HUDEP-2 (cell line): ENCODE data around the gene SCN8A.
"Not testable (repeated sequence)": the region's sequence is repeated elsewhere in the genome, so short reads cannot be mapped to it uniquely, and the experiment has no call there.

Source experiments
- DNase-seq, 76 experiments: peaks; one replicate each; lab custom pipeline; 2025; ENCODE audit not compliant: unreplicated experiment in 76 of 76; lab: John Stamatoyannopoulos, UW

SCN8A gene

DNA sequence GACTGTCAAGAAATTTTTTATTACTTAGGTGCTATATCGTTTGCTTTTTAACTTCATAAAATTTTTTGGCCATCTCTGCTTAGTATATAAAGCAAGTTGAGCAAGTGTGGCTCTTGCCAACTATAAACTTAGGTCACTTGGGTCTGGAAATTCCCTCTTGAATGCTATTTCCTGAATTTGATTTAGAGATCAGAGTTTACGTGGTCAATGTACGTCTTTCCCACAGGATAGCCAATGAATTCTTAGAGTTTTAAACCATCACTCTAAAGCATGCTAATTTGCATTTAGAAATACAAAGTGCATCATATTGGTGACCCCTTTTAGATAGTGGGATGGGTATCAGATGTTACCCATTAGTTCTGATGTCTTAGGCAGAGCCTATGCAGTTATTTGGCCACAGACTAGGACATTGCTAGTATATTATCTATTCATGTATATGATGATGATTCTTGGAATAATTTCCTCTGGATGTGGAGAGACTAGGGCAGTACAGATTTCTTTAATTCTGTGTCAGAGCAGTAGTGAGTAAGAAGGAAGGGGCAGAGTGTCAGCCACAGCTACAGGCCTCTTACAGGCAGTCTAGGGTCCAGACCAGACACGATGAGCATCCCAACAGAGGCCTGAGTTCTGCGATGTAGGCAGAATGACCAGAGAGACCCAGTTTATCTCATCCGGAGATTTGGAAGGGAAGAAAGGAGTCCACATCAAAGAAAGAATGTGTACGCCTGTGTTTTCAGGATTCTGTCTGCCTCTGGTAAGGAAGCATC is 30.3 kb downstream of the SCN8A start:
- no peak for DNase-seq

- no peak for DNase-seq
These were observed 31.5 kb downstream of the SCN8A start for GRCh38 chr12:51622564-51622963.

GRCh38 chr12:51625370-51625769 is 34.3 kb downstream of the SCN8A start:
- DNase-seq = no peak

DNA sequence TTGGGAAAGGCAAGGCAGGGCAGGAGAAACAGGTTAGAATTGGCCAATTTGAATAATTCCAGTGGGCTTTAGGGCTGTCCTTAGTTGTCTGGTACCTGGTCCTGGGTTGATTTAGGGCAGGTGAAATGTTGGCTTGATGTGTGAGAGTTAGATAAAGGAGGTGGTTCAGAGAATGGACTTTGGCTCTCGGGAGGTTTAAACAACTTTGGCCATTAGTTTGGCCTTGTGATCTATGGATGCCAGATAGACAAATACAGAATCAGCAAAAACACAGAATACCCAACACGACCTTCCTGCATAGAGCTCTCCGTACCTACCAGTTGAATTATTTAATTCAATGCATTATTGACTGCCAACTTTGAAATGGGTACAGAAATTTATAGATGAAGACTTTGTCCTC is 35.1 kb downstream of the SCN8A start:
- DNase-seq = no peak

- DNase-seq = no peak
These were observed 35.6 kb downstream of the SCN8A start for GRCh38 chr12:51626629-51627028.

GRCh38 chr12:51630256-51630880 is 39.3 kb downstream of the SCN8A start:
- no peak for DNase-seq

DNA sequence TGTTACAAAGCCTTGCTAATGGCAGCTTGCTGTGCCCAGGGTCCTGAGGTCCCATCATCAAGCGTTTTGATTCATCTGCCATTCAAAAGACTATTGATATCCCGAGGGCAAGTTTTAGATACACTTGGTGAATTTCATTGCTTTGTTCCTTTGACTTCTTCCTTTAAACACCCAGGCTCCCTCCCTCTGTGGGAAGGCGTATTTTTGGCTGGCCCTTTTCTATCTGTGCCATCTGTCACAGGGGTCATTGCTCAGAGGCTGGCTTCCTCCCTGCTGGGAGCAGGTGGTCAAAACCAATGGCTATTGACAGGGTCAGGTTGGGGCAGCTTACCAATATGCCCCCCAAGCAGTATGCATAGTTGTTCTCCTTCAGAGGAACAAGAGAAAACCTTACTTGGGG is 40.0 kb downstream of the SCN8A start:
- DNase-seq = no peak

DNA sequence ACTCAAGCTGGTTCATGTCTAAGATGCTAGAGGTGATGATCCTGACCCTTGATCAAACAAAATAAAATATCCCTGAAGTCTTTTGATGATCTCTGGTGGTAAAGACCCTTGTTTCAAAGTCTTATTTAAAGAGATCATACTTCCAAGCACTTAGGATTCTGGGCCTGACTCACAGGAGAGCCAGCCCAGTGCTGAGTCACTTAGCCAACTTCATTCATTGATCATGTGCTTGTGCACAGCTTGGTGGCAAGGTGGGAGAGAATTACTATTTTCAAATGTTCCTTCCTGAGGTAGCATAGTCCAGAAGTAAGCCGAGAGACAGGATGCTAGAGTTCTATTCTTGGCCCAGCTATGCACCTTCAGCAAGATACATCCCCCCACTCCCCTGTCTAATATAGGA is 40.6 kb downstream of the SCN8A start:
- no peak for DNase-seq

- no peak for DNase-seq
These were observed 41.6 kb downstream of the SCN8A start for GRCh38 chr12:51632623-51633022.

- DNase-seq = no peak
These were observed 44.3 kb downstream of the SCN8A start for GRCh38 chr12:51635346-51635745.

- DNase-seq = no peak
These were observed 45.5 kb downstream of the SCN8A start for GRCh38 chr12:51636581-51636980.

DNA sequence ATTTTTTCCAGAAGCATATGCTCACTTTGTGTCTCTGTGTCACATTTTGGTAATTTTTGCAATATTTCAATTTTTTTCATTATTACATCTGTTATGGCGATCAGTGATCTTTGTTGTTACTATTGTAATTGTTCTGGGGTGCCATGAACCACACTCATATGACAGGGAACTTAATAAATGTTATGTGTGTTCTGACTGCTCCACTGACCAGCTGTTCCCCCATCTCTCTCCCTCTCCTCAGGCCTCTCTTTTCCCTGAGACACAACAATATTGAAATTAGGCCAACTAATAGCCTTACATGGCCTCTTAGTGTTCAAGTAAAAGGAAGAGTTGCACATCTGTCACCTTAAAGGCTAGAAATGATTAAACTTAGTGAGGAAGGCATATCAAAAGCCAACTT is 46.0 kb downstream of the SCN8A start:
- DNase-seq = no peak

DNA sequence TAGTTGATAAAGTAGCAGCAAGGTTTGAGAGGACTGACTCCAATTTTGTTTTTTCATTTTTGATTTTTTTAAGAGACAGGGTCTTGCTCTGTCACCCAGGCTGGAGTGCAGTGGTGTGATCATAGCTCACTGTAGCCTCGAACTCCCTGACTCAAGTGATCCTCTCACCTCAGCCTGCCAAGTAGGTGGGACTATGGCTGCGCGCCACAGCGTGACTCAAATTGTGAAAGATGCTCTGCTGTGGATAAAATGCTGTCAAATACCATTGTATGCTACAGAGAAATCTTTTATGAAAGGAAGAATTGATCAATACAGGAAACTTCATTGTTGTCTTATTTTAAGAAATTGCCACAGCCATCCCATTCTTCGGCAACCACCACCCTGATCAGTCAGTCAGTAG is 48.3 kb downstream of the SCN8A start:
- no peak for DNase-seq

DNA sequence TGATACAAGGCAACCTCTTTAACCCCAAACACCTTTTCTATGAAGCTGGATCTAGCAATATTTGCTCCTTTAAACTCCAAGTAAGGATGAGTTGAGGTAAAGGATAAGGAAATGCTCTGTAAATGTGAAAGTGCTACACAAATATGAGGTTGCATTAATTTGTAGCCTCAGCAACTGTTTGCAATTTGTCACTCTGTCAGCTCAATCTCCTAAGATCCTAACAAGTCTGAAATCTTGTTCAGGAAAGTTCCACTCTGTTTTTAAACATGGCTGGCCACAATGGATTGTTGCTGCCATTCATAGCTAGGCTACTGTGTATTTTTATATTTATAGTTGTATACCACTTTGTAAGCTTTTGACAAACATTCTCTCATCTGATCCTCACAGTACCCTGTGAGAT is 51.3 kb downstream of the SCN8A start:
- DNase-seq = no peak

DNA sequence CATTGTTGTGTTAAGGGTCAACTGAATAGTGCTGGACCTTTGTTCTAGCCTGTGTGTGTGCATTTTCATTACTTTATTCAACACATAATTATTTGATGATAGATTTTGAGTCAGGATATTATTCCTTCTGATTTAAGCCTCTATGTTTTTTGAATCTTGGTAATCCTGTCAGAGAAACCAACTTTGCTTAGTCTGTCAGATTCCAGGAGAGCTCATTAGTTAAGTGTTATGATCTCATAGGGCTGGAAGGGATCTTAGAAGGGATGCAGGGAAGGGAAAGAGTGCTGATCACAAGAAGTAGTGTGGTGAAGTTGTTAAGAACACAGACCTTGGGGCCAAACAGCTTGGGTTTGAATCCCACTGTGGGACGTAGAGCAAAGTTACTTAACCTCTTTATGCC is 52.9 kb downstream of the SCN8A start:
- no peak for DNase-seq

GRCh38 chr12:51644691-51645090 is 53.7 kb downstream of the SCN8A start:
- DNase-seq = not testable (repeated sequence)

DNA sequence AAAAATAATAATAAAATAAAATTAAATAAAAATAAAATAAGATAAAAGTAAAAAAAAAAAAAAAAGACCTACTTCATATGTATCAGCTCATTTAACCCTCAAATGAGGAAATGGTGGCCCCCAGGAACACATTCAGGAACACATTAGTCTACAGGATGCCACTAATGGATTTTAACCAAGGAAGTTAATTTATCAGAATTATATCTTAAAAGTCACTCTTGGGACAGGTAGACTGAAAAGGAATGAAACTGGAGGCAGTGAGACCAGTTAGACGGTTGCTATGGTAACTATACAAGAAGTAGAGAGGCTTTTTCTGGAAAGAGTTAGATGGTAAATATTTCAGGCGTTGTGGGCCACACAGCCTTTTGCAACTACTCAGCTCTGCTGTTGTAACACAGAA is 54.9 kb downstream of the SCN8A start:
- DNase-seq = no peak

DNA sequence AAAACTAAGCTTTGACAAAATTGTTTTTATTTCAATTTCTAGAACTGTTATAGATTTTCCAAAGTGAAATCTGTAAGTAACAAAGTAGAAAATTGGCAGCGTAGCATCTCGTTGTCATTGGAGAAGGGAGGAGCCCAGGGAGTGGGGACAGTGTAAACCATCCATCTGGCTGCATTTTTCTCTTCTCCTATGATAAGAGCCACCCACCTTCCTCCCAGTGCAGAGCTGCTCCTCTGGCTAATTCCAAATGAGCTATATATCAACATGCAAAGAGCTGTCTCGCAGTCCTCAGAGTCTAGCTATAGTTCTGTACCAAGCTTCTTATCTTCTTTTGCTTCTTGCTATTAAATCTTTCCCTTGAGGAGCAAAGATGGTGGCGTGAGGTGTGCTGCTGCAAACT is 56.6 kb downstream of the SCN8A start:
- DNase-seq = no peak

DNA sequence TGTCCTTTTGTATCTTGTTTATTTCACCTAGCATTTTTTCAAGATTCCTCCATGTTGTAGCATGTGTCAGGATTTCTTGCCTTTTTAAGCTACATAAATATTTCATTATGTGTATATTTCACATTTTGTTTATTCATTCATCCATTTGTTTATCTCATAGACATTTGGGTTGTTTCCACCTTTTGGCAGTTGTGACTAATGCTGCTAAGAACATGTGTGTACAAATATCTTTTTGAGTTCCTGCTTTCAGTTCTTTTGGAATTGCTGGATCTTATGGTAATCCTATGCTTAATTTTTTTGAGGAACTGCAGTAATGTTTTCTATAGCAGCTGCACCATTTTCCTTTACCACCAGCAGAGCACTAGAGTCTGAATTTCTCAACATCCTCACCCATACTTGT is 62.4 kb downstream of the SCN8A start:
- no peak for DNase-seq

- no peak for DNase-seq
These were observed 70.2 kb downstream of the SCN8A start for GRCh38 chr12:51661199-51661598.

DNA sequence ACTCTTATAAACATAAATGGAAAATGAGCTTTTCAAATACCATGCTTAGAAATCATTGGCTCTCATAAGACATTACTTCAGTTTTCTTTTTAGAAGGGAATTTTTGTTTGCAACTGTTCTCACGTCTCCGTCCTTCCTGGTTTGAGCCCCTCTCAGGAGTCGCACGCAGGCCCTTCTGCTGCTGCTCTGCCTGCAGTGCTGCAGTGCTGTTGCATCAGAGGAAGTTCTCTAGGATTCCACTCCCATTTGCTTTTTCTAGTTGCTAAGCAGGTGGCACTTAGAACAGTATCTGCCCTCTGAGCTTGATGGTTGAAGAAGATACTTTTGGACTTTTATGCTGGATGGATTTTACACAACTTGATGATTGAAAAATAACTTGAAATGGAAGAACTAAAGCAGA is 70.8 kb downstream of the SCN8A start:
- no peak for DNase-seq

DNA sequence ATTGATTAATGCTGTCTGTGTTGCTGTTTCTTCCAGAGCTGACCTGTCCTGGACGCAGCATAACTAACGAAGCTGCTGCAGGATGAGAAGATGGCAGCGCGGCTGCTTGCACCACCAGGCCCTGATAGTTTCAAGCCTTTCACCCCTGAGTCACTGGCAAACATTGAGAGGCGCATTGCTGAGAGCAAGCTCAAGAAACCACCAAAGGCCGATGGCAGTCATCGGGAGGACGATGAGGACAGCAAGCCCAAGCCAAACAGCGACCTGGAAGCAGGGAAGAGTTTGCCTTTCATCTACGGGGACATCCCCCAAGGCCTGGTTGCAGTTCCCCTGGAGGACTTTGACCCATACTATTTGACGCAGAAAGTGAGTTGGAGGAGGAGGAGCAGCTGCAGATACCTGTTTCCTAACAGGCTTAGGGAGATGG is 71.7 kb downstream of the SCN8A start:
- DNase-seq = no peak

DNA sequence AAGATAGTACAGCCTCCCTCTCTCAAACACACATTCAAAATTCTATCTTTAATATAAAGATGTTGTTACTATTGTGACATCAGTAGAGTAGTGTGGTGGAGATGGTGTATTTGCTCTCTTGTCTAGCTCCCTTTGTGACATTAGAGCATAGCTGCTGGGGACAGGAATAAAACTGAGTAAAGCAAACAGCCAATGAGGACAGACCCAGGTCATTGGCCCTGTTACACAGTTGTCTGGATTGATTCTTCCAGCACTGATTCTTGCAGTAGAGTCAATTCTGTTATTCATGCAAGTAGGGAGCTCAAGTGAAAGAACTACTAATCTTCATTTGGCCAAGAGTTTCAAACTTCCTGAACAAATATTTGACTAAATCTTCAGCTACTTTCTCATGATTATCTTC is 72.4 kb downstream of the SCN8A start:
- DNase-seq = no peak
